GM12873 (cell line): ENCODE results near the gene DOCK7.

Source experiments
- CTCF ChIP-seq: IDR thresholded peaks from 2 replicates; pipeline ENCODE4 v1.5.1; 2012; ENCODE audit warnings: low read depth, mild to moderate bottlenecking, moderate library complexity, low read length, control low read depth; ENCODE audit not compliant: insufficient read depth; ENCODE audit errors: missing control alignments

Gene DOCK7

GRCh38 chr1:62672029-62672428, 16.2 kb downstream of the DOCK7 start:
- no peak for TF ChIP-seq CTCF

GRCh38 chr1:62654744-62655143, 33.4 kb downstream of the DOCK7 start:
- no peak for TF ChIP-seq CTCF

GRCh38 chr1:62652387-62652786, 35.8 kb downstream of the DOCK7 start:
- TF ChIP-seq CTCF: no peak

- no peak for TF ChIP-seq CTCF
These were observed 44.9 kb downstream of the DOCK7 start for GRCh38 chr1:62643283-62643682.

GRCh38 chr1:62637392-62638105, 50.6 kb downstream of the DOCK7 start:
- TF ChIP-seq CTCF: no peak

- no peak for TF ChIP-seq CTCF
These were observed 59.7 kb downstream of the DOCK7 start for GRCh38 chr1:62628506-62628905.

- no peak for TF ChIP-seq CTCF
These were observed 62.8 kb downstream of the DOCK7 start for GRCh38 chr1:62625415-62625814.
